Body of pancreas (tissue), 4 donors: Measurements from ENCODE around the gene SERPINA6. TPM values are rescaled to one million over a fixed set of nuclear protein-coding genes. Genes with fewer than 3 reads are reported as not detected.

Source experiments
- ATAC-seq: fragments of 150-250 bp; one replicate; pipeline ENCODE4 v1.9.1; 2016
- DNase-seq, 4 donors: peaks; one replicate each; pipeline ENCODE4 v3.0.0-alpha.2; 2019
- H3K27ac ChIP-seq, 4 donors: fragments of 200-600 bp; sonication (generic); 1 replicate in 3 of 4; 2 replicates in 1 of 4; pipeline versions ENCODE4 v1.5.1 to v1.6.1; 2016 to 2019; ENCODE audit warnings: mild to moderate bottlenecking in 1 of 4, mixed read lengths in 1 of 4, moderate library complexity in 1 of 4
- H3K27me3 ChIP-seq, 2 donors: fragments of 200-600 bp; sonication (generic); one replicate each; pipeline ENCODE4 v1.6.0; 2016; ENCODE audit warnings: mild to moderate bottlenecking in 1 of 2
- H3K36me3 ChIP-seq, 2 donors: fragments of 200-600 bp; sonication (generic); replicated peaks in 1 of 2; 2 replicates each; pipeline ENCODE4 v1.5.1; 2016; ENCODE audit warnings: low read depth in 2 of 2; ENCODE audit not compliant: insufficient read depth in 1 of 2
- H3K4me1 ChIP-seq: fragments of 200-600 bp; sonication (generic); one replicate; pipeline ENCODE4 v1.6.0; 2016
- H3K4me3 ChIP-seq, 2 donors: fragments of 200-600 bp; sonication (generic); 1 replicate in 1 of 2; 2 replicates in 1 of 2; pipeline ENCODE4 v1.5.1; 2016 to 2019
- H3K9me3 ChIP-seq, 3 donors: fragments of 200-600 bp; sonication (generic); 1 replicate in 2 of 3; 2 replicates in 1 of 3; pipeline ENCODE4 v1.5.1; 2016
- POLR2A ChIP-seq, 3 donors: fragments of 450-650 bp; IDR thresholded peaks; one replicate each; pipeline ENCODE4 v1.6.1; 2016; ENCODE audit warnings: antibody characterized with exemption in 3 of 3, mild to moderate bottlenecking in 2 of 3
- WGBS, 2 donors: methylation state at CpG; one replicate each; pipeline ENCODE4 v1.1.5; 2017; 5-methylcytosine and 5-hydroxymethylcytosine counted together
- intact Hi-C: fragments of 100-400 bp; cut with DNase I; formaldehyde crosslinking; loops from one replicate; pipeline ENCODE4 v1.15.1; 2023
- total RNA-seq, 2 donors: library from RNA; depleted of rRNA; stranded (reverse); fragments of >200 nt; gene quantifications; one replicate each; pipeline ENCODE4 v1.1.0, GENCODE V29; 2016
- TF ChIP-seq, protein P1 (sequence below), 7 experiments: fragments of 450-650 bp in 4 of 7; fragments of 200-600 bp in 3 of 7; sonication (generic) in 3 of 7; IDR thresholded peaks; one replicate each; pipeline ENCODE4 v1.5.1; 2016 to 2019; ENCODE audit warnings: antibody characterized with exemption in 7 of 7

Gene SERPINA6
- total RNA-seq, 2 donors from 2014 or later = 6.5 to 10.9 TPM

GRCh38 chr14:94364964-94365363 lies 41.8 kb upstream of the SERPINA6 start:
- 36 to 59% methylated on average over 4 to 5 of the region's 5 CpGs for WGBS, 2 donors
- TF ChIP-seq, protein P1, sequence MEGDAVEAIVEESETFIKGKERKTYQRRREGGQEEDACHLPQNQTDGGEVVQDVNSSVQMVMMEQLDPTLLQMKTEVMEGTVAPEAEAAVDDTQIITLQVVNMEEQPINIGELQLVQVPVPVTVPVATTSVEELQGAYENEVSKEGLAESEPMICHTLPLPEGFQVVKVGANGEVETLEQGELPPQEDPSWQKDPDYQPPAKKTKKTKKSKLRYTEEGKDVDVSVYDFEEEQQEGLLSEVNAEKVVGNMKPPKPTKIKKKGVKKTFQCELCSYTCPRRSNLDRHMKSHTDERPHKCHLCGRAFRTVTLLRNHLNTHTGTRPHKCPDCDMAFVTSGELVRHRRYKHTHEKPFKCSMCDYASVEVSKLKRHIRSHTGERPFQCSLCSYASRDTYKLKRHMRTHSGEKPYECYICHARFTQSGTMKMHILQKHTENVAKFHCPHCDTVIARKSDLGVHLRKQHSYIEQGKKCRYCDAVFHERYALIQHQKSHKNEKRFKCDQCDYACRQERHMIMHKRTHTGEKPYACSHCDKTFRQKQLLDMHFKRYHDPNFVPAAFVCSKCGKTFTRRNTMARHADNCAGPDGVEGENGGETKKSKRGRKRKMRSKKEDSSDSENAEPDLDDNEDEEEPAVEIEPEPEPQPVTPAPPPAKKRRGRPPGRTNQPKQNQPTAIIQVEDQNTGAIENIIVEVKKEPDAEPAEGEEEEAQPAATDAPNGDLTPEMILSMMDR (IDR thresholded peaks at IDR 0.05) = no peak
- TF ChIP-seq POLR2A (IDR thresholded peaks at IDR 0.05) = no peak
- Histone ChIP-seq H3K36me3 (no peaks in the 10 kb centered on the region), H3K9me3 (no peaks in the 10 kb centered on the region), H3K4me1 (no peaks in the 10 kb centered on the region), H3K4me3 (no peak overlapping the region), H3K27ac (no peak overlapping the region), H3K27me3 (no peaks in the 10 kb centered on the region)
- no peak for DNase-seq
- intact Hi-C loops = no loop called here
- ATAC-seq = no peak

DNA sequence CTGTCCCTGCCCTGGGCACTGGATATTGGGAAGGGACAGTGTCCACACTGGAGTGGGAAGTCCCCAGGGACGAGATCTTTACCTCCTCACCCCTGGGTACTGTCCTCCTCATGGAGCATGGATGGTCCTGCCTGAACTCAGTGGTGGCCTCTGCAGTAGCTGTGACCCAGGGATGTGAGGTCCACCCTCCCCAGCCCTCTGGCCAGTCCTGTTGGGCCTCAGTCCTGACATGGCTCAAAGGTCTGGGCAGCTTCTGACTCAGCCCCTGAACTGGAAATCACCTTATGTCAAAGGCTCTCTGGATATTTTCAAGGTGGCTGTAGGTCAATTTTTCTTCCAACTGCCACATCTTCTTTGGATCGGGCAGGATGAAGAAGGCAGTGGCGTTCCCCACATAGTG lies 40.9 kb upstream of the SERPINA6 start:
- Histone ChIP-seq H3K4me3 (no peak overlapping the region), H3K9me3 (no peaks in the 10 kb centered on the region), H3K36me3 (no peaks in the 10 kb centered on the region), H3K27me3 (no peaks in the 10 kb centered on the region), H3K4me1 (no peaks in the 10 kb centered on the region), H3K27ac (no peak overlapping the region)
- intact Hi-C loops = no loop called here
- TF ChIP-seq POLR2A (IDR thresholded peaks at IDR 0.05) = no peak
- TF ChIP-seq, protein P1 (IDR thresholded peaks at IDR 0.05) = no peak
- WGBS, 2 donors = 67 to 71% methylated on average over 3 of the region's 3 CpGs
- no peak for DNase-seq
- ATAC-seq = no peak

DNA sequence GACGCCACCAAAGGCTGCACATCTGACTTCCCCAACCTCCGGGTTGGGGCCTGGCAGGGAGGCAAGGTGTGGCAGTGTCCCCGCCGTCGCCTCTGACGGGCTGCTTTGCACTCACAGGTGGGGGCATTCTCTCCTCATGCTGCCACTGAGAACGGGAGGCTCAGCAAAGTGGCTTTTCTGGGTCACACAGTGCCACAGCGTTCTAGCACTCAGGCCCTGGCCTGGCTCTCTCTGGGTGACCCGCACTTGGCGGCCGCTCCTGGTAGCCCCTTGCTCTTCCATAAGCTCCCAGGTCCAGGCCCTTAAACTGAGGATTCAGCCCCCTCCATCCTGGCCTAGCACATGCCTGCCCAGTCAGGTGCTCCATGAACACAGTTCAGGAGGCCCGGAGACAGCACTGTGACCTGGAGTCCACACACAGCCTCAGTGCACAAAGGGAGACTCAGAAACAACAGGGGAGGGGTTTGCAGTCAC lies 40.1 kb upstream of the SERPINA6 start:
- no peak overlapping the region for H3K27ac ChIP-seq
- no peak overlapping the region for H3K4me3 ChIP-seq
- DNase-seq (no peak), ATAC-seq (no peak)
- TF ChIP-seq, protein P1 (IDR thresholded peaks at IDR 0.05) = no peak
- TF ChIP-seq POLR2A (IDR thresholded peaks at IDR 0.05) = no peak
- no peaks in the 10 kb centered on the region for H3K27me3 ChIP-seq
- WGBS, 2 donors = 76 to 80% methylated on average over 12 of the region's 12 CpGs
- intact Hi-C loops = no loop called here
- no peaks in the 10 kb centered on the region for H3K36me3 ChIP-seq
- no peaks in the 10 kb centered on the region for H3K9me3 ChIP-seq
- no peaks in the 10 kb centered on the region for H3K4me1 ChIP-seq

GRCh38 chr14:94362614-94363133 lies 39.5 kb upstream of the SERPINA6 start:
- no peak for DNase-seq
- Histone ChIP-seq H3K4me3 (no peak overlapping the region), H3K9me3 (no peaks in the 10 kb centered on the region), H3K4me1 (no peaks in the 10 kb centered on the region), H3K27ac (no peak overlapping the region), H3K27me3 (no peaks in the 10 kb centered on the region), H3K36me3 (no peaks in the 10 kb centered on the region)
- TF ChIP-seq, protein P1 (IDR thresholded peaks at IDR 0.05) = no peak
- no peak for TF ChIP-seq POLR2A (IDR thresholded peaks at IDR 0.05)
- no peak for ATAC-seq
- WGBS, 2 donors = 62 to 73% methylated on average over 8 of the region's 8 CpGs
- intact Hi-C loops = no loop called here

DNA sequence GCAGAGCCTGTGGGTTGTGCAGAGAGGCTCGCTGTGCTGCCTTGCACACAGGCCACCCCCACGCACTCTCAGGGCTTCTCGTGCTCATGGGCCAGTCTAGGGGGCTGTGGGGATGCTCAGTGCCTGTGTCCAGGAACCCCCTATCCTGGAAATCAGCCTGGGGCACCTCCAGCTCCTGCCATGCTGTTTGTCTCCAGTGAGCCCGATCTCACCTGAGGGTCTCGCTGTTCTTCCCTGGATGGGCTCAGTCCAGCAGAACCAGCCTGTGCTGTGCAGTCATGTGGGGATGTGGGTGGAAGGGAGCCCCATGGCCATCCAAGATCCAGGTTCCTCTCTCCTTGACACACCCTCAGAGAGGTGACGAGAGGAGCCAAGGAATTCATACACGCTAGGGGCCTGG lies 38.5 kb upstream of the SERPINA6 start:
- Histone ChIP-seq H3K4me1 (no peaks in the 10 kb centered on the region), H3K9me3 (no peaks in the 10 kb centered on the region), H3K36me3 (no peaks in the 10 kb centered on the region), H3K27me3 (no peaks in the 10 kb centered on the region), H3K4me3 (no peak overlapping the region), H3K27ac (no peak overlapping the region)
- intact Hi-C loops = no loop called here
- TF ChIP-seq, protein P1 (IDR thresholded peaks at IDR 0.05) = no peak
- no peak for TF ChIP-seq POLR2A (IDR thresholded peaks at IDR 0.05)
- ATAC-seq (no peak), DNase-seq (no peak)
- 83 to 95% methylated on average over 1 to 4 of the region's 7 CpGs for WGBS, 2 donors
